HUES64 (cell line): ENCODE results near the gene BRPF3.

Experiments
- H3K27ac ChIP-seq: 2 replicates; pipeline ENCODE4 v1.7.0; 2013; ENCODE audit warnings: low read depth, low read length, inconsistent platforms
- H3K27me3 ChIP-seq: 2 replicates; pipeline ENCODE4 v1.6.1; 2013; ENCODE audit warnings: mild to moderate bottlenecking, low read length; ENCODE audit not compliant: insufficient read depth
- H3K36me3 ChIP-seq: 2 replicates; pipeline ENCODE4 v1.6.1; 2013; ENCODE audit warnings: mild to moderate bottlenecking, low read length; ENCODE audit not compliant: insufficient read depth
- H3K4me1 ChIP-seq: 2 replicates; pipeline ENCODE4 v1.6.1; 2013; ENCODE audit warnings: mild to moderate bottlenecking, low read length, moderate library complexity; ENCODE audit not compliant: insufficient read depth
- H3K4me3 ChIP-seq: 2 replicates; pipeline ENCODE4 v1.5.1; 2013; ENCODE audit warnings: mild to moderate bottlenecking, low read length, moderate library complexity
- H3K9ac ChIP-seq: 2 replicates; pipeline ENCODE4 v1.6.1; 2013; ENCODE audit warnings: mild to moderate bottlenecking, low read depth, low read length
- H3K9me3 ChIP-seq: 2 replicates; pipeline ENCODE4 v1.6.1; 2013; ENCODE audit warnings: low read depth, low read length; ENCODE audit not compliant: insufficient read depth
- WGBS: fragments of 150-250, 120-280 bp; methylation state at CpG from one replicate; pipeline ENCODE4 v1.1.7; 2013; ENCODE audit warnings: missing lambda C conversion rate; 5-methylcytosine and 5-hydroxymethylcytosine counted together

BRPF3 gene

DNA sequence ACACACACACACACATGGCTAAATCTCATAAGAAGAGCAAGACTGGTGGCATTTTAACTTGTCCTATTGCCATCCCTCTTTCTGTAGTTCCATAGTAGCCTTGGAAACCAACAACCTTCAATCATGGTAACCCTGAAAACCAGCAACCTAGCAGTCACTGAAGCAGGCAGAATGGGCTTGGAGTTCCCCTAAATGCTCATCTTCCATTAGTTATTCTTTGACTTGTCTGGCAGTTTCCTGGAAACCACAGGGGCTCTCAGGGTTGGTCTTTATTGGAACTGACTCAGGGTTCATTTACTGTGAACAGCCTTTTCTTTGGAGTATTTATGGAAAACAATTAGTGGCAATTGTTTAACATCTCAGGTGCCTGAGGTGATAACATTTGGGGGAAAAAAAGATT, 19.4 kb upstream of the BRPF3 start:
- H3K27me3 ChIP-seq: no peaks in the 10 kb centered on the region
- peaks cover 3% of the 10 kb centered on the region; the same call in 1 of the 2 replicates for H3K9me3 ChIP-seq
- H3K4me1 ChIP-seq: no peaks in the 10 kb centered on the region
- H3K36me3 ChIP-seq: no peaks in the 10 kb centered on the region
- no peak overlapping the region for H3K4me3 ChIP-seq
- H3K27ac ChIP-seq: no peak overlapping the region
- H3K9ac ChIP-seq: no peak overlapping the region

DNA sequence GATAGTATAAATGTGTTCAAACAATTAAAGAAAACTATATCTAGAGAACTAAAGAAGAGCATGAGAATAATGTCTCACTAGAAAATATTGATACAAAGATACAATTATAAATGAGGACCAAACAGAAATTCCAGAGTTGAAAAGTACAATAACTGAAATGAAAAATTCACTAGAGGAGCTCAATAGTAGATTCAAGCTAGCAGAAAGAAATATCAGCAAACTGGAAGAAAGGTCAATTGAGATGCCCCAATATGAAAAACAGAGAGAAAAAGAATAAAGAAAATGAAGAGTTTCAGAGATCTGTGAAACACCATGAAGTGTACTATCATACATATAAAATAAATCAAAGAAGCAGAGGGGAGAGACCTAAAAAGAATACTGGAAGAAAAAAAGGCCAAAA, 18.0 kb upstream of the BRPF3 start:
- H3K27ac ChIP-seq: no peak overlapping the region
- no peaks in the 10 kb centered on the region for H3K27me3 ChIP-seq
- H3K9me3 ChIP-seq: peaks cover 3% of the 10 kb centered on the region; the same call in 1 of the 2 replicates
- H3K4me1 ChIP-seq: no peaks in the 10 kb centered on the region
- H3K9ac ChIP-seq: no peak overlapping the region
- no peak overlapping the region for H3K4me3 ChIP-seq
- no peaks in the 10 kb centered on the region for H3K36me3 ChIP-seq

DNA sequence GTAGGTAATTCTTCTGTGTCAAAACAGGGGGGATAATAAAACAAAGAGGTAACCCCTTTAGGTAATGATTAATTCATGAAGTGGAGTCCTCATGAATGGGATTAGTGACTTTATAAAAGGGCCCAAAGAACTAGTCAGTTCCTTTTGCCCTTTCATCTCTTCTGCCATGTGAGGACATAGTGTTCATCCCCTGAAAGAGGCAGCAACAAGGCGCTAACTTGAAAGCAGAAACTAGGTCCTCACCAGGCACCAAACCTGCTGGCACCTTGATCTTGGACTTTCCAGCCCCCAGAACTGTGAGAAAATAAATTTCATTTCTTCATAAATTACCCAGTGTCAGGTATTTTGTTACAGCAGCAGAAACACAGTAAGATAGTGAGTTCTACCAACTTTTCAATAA, 16.4 kb upstream of the BRPF3 start:
- Histone ChIP-seq H3K36me3 (no peaks in the 10 kb centered on the region), H3K9me3 (peaks cover 3% of the 10 kb centered on the region; the same call in 1 of the 2 replicates)
- WGBS: 91% methylated on average over 1 of the region's 1 CpG

DNA sequence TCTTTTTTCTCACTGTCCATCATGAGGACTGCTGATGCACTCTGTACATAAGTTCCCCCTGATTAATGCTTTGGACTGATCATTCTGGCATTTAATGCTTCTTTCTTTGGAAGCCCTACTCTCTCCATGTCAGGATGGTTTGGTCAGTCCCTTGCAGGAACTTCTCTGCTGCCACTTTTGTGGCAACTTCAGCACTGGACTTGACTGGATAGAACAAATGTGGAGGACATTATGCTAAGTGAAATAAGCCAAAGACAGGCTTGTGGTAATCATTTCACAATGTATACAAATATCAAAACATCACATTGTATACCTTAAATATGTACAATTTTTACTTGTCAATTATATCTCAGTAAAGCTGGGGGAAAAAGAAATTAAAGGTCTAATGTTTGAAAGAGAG, 12.2 kb upstream of the BRPF3 start:
- Histone ChIP-seq H3K9ac (no peak overlapping the region), H3K27ac (no peak overlapping the region), H3K9me3 (no peaks in the 10 kb centered on the region), H3K27me3 (no peaks in the 10 kb centered on the region), H3K4me3 (no peak overlapping the region), H3K36me3 (no peaks in the 10 kb centered on the region), H3K4me1 (no peaks in the 10 kb centered on the region)

More for the DNA sequence above, 16.4 kb upstream of the BRPF3 start:
- Histone ChIP-seq H3K27ac (no peak overlapping the region), H3K27me3 (no peaks in the 10 kb centered on the region), H3K9ac (no peak overlapping the region), H3K4me3 (no peak overlapping the region), H3K4me1 (no peaks in the 10 kb centered on the region)

DNA sequence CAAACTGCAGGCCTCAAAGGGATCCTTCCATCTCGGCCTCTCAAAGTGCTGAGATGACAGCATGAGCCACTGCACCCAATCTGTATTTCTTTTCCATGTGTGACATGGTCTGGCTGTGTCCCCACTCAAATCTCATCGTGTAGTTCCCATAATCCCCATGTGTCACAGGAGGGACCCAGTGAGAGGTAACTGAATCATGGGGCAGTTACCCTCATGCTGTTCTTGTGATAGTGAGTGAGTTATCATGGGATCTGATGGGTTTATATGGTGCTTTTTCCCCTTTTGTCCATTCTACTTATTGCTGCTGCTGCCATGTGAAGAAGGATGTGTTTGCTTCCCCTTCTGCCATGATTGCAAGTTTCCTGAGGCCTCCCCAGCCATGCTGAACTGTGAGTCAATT, 10.3 kb upstream of the BRPF3 start:
- WGBS: 90% methylated on average over 2 of the region's 2 CpGs
- Histone ChIP-seq H3K4me1 (no peaks in the 10 kb centered on the region), H3K27me3 (no peaks in the 10 kb centered on the region), H3K9ac (no peak overlapping the region), H3K9me3 (no peaks in the 10 kb centered on the region), H3K27ac (no peak overlapping the region), H3K36me3 (no peaks in the 10 kb centered on the region), H3K4me3 (no peak overlapping the region)

DNA sequence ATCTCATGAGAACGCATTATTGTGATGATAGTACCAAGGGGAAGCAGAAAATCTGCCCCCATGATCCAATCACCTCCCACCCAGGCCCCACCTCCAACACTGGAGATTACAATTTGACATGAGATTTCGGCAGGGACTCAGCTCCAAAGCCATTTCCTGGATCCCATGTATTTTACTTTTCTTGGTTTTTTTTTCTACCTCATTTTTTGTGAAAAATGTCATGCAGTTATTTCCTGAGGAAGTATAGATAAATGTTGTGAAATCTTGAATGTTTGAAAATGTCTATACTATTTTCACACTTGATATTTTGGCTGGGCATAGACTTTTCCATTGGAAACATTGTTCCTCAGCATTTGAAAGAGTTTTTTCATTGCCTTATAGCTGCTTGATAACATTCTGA, 9.1 kb upstream of the BRPF3 start:
- 89% methylated on average over 2 of the region's 2 CpGs for WGBS
- Histone ChIP-seq H3K4me1 (no peaks in the 10 kb centered on the region), H3K27ac (no peak overlapping the region), H3K27me3 (no peaks in the 10 kb centered on the region), H3K9ac (no peak overlapping the region), H3K36me3 (no peaks in the 10 kb centered on the region), H3K4me3 (no peak overlapping the region), H3K9me3 (no peaks in the 10 kb centered on the region)

DNA sequence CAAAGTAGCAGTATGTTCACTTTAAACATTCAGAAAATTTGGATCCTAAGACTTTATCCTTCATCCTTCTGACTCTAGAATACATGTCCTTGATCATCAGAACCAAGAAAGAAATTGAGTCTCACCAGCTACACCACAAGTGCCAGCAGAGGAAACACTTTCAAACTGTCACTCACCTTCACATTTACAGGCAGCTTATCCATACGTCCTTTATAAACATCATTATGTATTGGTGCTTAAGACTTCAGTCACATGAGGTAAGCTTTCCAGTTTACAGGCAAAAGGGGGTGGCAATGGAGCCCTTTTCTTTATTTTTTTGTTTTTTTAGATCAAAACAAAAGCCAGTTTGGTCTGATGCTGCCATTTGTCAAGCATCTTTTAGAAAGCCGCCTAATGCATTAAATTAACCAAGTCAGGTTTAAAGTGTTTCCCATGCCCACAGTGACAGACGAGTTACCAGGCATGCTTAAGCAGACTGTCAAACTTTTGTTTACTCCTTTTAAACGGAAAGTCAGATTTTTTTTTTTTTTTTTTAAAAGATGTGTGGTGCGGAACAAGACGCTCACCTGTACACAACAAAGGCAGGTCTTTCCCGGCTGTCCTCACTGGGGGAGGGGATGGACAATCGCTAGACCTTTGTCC, 952 bp upstream of the BRPF3 start:
- H3K9ac ChIP-seq: peak overlapping the region; percentile 93
- peak overlapping the region; percentile 94 for H3K4me3 ChIP-seq
- H3K27me3 ChIP-seq: no peaks in the 10 kb centered on the region
- no peaks in the 10 kb centered on the region for H3K9me3 ChIP-seq
- H3K4me1 ChIP-seq: peaks cover 14% of the 10 kb centered on the region
- WGBS: 20% methylated on average over 8 of the region's 8 CpGs
- H3K27ac ChIP-seq: peak overlapping the region; percentile 95
- peaks cover 20% of the 10 kb centered on the region for H3K36me3 ChIP-seq

DNA sequence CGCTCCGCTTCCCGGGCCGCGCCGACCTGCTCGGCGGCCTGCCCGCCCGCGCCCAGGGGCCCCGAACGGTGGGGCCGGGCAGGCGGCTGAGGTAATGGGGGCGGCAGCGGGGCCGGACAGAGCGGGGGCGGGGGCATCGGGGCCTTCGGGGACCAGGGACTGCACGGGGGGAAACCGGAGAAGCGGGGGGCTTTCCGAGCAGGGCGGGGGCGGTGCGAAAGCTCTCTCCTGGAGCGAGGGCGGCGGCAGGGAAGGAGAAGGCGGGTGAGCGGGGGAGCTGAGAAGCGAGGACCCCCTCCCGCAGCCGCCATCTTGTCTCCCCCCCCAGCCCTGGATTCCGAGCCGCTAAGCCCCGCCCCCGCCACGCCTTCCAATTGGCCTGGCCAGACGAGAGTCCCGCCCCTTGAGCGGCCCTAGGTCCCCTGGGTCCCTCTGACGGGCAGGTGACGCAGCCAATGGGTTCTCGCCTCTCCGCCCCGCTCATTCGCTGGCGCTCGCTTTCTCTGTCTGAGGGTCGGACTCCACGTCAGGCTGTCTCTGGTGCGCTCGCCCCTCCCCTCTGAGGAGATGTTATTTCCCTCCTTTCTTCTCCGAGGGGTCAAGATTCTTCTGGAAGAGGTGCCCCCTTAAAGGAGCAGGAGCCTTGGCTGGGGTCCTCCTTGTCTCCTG, 470 bp downstream of the BRPF3 start:
- peak overlapping the region; percentile 93 for H3K9ac ChIP-seq
- no peaks in the 10 kb centered on the region for H3K9me3 ChIP-seq
- peaks cover 35% of the 10 kb centered on the region for H3K36me3 ChIP-seq
- H3K27ac ChIP-seq: peak overlapping the region; percentile 95
- WGBS: under 1% methylated on average over 53 of the region's 58 CpGs
- no peaks in the 10 kb centered on the region for H3K27me3 ChIP-seq
- peak overlapping the region; percentile 94 for H3K4me3 ChIP-seq
- peaks cover 14% of the 10 kb centered on the region for H3K4me1 ChIP-seq

DNA sequence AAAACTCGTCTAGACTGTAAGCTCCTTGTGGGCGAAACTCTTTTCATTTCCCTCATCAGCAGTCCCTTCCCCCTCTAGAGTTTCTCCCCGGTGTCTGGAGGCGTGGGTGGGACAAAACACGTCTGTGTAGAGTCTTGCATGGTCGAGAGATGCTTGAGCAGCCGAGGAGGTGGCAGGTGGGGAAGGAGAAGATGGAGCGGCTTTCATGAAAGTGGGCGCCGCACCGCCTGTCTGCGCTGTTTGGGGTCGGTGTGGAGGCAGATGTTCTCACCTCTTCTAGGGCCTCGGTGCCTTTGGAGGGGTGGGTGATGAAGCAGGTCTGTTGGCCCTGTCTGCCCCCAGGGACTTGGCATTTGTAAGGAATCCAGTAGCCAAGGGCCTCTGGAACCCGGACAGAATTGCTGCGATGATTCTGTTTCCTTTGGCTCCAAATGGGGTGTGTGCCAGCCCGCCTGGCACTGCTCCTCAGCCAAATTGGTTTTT, 1.2 kb downstream of the BRPF3 start:
- no peaks in the 10 kb centered on the region for H3K9me3 ChIP-seq
- H3K27me3 ChIP-seq: no peaks in the 10 kb centered on the region
- 68% methylated on average over 16 of the region's 17 CpGs for WGBS
- H3K27ac ChIP-seq: no peak overlapping the region
- H3K36me3 ChIP-seq: peaks cover 42% of the 10 kb centered on the region
- peaks cover 14% of the 10 kb centered on the region for H3K4me1 ChIP-seq
- peak overlapping the region; percentile 94 for H3K4me3 ChIP-seq
- no peak overlapping the region for H3K9ac ChIP-seq

DNA sequence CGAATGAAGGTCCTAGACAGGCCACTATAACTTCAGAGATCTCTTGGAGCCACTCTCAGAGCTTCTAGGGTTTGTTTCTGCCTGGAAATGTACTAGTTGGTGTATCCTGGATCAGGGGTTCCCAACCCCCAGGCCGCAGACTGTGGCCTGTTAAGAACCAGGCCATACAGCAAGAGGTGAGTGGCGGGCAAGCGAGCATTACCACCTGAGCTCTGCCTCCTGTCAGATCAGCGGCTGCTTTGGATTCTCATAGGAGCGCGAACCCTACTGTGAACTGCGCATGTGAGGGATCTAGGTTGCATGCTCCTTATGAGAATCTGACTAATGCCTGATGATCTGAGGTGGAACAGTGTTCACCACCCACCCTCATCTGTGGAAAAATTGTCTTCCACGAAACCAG, 2.4 kb downstream of the BRPF3 start:
- Histone ChIP-seq H3K4me3 (no peak overlapping the region), H3K9ac (no peak overlapping the region), H3K27ac (no peak overlapping the region), H3K9me3 (no peaks in the 10 kb centered on the region), H3K4me1 (peaks cover 14% of the 10 kb centered on the region), H3K36me3 (peaks cover 54% of the 10 kb centered on the region), H3K27me3 (no peaks in the 10 kb centered on the region)
- WGBS: 95% methylated on average over 9 of the region's 9 CpGs

DNA sequence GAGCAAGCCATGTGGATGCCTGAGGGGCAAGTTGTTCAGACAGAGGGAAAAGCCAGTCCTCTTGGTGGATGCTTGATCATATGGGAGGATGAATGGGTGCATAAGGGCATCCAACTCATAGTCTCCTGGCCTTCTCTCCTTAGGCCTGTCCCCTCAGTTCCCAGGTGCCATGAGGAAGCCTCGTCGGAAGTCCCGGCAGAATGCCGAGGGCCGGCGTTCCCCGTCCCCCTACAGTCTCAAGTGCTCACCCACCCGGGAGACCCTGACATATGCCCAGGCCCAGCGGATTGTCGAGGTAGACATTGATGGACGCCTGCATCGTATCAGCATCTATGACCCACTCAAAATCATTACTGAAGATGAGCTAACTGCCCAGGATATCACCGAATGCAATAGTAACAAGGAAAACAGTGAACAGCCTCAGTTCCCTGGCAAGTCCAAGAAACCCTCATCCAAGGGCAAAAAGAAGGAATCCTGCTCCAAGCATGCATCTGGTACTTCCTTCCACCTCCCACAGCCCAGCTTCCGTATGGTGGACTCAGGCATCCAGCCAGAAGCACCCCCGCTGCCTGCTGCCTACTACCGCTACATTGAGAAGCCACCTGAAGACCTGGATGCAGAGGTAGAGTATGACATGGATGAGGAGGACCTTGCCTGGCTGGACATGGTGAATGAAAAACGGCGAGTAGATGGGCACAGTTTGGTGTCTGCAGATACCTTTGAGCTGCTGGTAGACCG, 3.8 kb downstream of the BRPF3 start:
- Histone ChIP-seq H3K9me3 (no peaks in the 10 kb centered on the region), H3K27ac (no peak overlapping the region), H3K4me1 (peaks cover 10% of the 10 kb centered on the region), H3K9ac (no peak overlapping the region), H3K36me3 (peaks cover 68% of the 10 kb centered on the region), H3K27me3 (no peaks in the 10 kb centered on the region), H3K4me3 (no peak overlapping the region)
- 96% methylated on average over 19 of the region's 19 CpGs for WGBS
